Thyroid gland (tissue), 4 donors: ENCODE results near the gene CHCHD6. TPM values are rescaled to one million over a fixed set of nuclear protein-coding genes. Genes with fewer than 3 reads are reported as not detected.

ENCODE experiments used
- DNase-seq, 2 donors: peaks; one replicate each; pipeline ENCODE4 v3.0.0-alpha.2; 2019
- H3K27ac ChIP-seq, 3 donors: fragments of 200-600 bp; sonication (generic); 1 replicate in 2 of 3; 2 replicates in 1 of 3; pipeline ENCODE4 v1.5.1; 2016 to 2019; ENCODE audit warnings: mild to moderate bottlenecking in 1 of 3, moderate library complexity in 1 of 3
- H3K27me3 ChIP-seq: fragments of 200-600 bp; sonication (generic); one replicate; pipeline ENCODE4 v1.5.1; 2019
- H3K36me3 ChIP-seq, 2 donors: fragments of 200-600 bp; sonication (generic); one replicate each; pipeline ENCODE4 v1.5.1; 2016 to 2019
- H3K4me1 ChIP-seq, 2 donors: fragments of 200-600 bp; sonication (generic); one replicate each; pipeline ENCODE4 v1.5.1; 2017 to 2019
- H3K4me3 ChIP-seq, 3 donors: fragments of 200-600 bp; sonication (generic); replicated peaks in 1 of 3; 1 replicate in 2 of 3; 2 replicates in 1 of 3; pipeline ENCODE4 v1.5.1; 2016; ENCODE audit warnings: mild to moderate bottlenecking in 1 of 3
- H3K9me3 ChIP-seq: fragments of 200-600 bp; sonication (generic); one replicate; pipeline ENCODE4 v1.5.1; 2017
- CTCF ChIP-seq, 6 experiments: fragments of 200-600 bp in 3 of 6; fragments of 450-650 bp in 3 of 6; sonication (generic) in 3 of 6; IDR thresholded peaks; one replicate each; pipeline ENCODE4 v1.5.1; 2016 to 2019; ENCODE audit warnings: antibody characterized with exemption in 6 of 6, mild to moderate bottlenecking in 2 of 6, inconsistent platforms in 1 of 6, moderate library complexity in 1 of 6
- POLR2A ChIP-seq, 2 donors: fragments of 450-650 bp; IDR thresholded peaks; one replicate each; pipeline ENCODE4 v1.6.1; 2017; ENCODE audit warnings: antibody characterized with exemption in 2 of 2, mild to moderate bottlenecking in 2 of 2, moderate library complexity in 1 of 2
- WGBS, 2 donors: methylation state at CpG; one replicate each; pipeline ENCODE4 v1.1.5; 2017; 5-methylcytosine and 5-hydroxymethylcytosine counted together
- intact Hi-C: fragments of 100-400 bp; cut with DNase I; formaldehyde crosslinking; loops from one replicate; pipeline ENCODE4 v1.15.1; 2023
- total RNA-seq, 4 donors: library from RNA; depleted of rRNA; stranded (reverse); fragments of >200 nt; gene quantifications; one replicate each; pipeline ENCODE4 v1.2.3, GENCODE V29; 2016

CHCHD6 gene
- total RNA-seq, 4 donors from 2014 or later: 22.9 to 27.8 (median 24.4) TPM

- intact Hi-C loops: no loop called here
These were observed 147.3 kb downstream of the CHCHD6 start for GRCh38 chr3:126851382-126851781.

GRCh38 chr3:126851934-126852333 lies 147.9 kb downstream of the CHCHD6 start:
- Histone ChIP-seq H3K4me3 (no peak overlapping the region), H3K36me3 (no peaks in the 10 kb centered on the region), H3K9me3 (no peaks in the 10 kb centered on the region), H3K4me1 (peaks cover 12 to 19% of the 10 kb centered on the region in 2 donors), H3K27ac (no peak overlapping the region), H3K27me3 (no peaks in the 10 kb centered on the region)
- DNase-seq: peak in 1 of 2 donors; percentile 9
- 86 to 100% methylated on average over 3 to 6 of the region's 6 CpGs for WGBS, 2 donors
- TF ChIP-seq POLR2A (IDR thresholded peaks at IDR 0.05): no peak
- no peak for TF ChIP-seq CTCF (IDR thresholded peaks at IDR 0.05)
- intact Hi-C loops: no loop called here

More at GRCh38 chr3:126851382-126851781, 147.3 kb downstream of the CHCHD6 start:
- Histone ChIP-seq H3K9me3 (no peaks in the 10 kb centered on the region), H3K27me3 (no peaks in the 10 kb centered on the region), H3K36me3 (no peaks in the 10 kb centered on the region), H3K4me3 (no peak overlapping the region), H3K27ac (no peak overlapping the region), H3K4me1 (peaks cover 12 to 19% of the 10 kb centered on the region in 2 donors)
- peak in 1 of 2 donors; percentile 4 for DNase-seq
- TF ChIP-seq CTCF (IDR thresholded peaks at IDR 0.05): no peak
- no peak for TF ChIP-seq POLR2A (IDR thresholded peaks at IDR 0.05)
- WGBS, 2 donors: 94 to 96% methylated on average over 4 to 6 of the region's 6 CpGs

GRCh38 chr3:126852511-126852910 lies 148.5 kb downstream of the CHCHD6 start:
- peaks cover 12 to 19% of the 10 kb centered on the region in 2 donors for H3K4me1 ChIP-seq
- peak; percentile 55 to 70 for DNase-seq
- H3K9me3 ChIP-seq: no peaks in the 10 kb centered on the region
- no peaks in the 10 kb centered on the region for H3K27me3 ChIP-seq
- TF ChIP-seq CTCF (IDR thresholded peaks at IDR 0.05): no peak
- TF ChIP-seq POLR2A (IDR thresholded peaks at IDR 0.05): no peak
- H3K4me3 ChIP-seq: no peak overlapping the region
- intact Hi-C loops: no loop called here
- no peaks in the 10 kb centered on the region for H3K36me3 ChIP-seq
- H3K27ac ChIP-seq: no peak overlapping the region
- 43 to 56% methylated on average over 7 to 10 of the region's 10 CpGs for WGBS, 2 donors

- no peaks in the 10 kb centered on the region for H3K36me3 ChIP-seq
- intact Hi-C loops: no loop called here
- no peaks in the 10 kb centered on the region for H3K9me3 ChIP-seq
- H3K27ac ChIP-seq: no peak overlapping the region
- DNase-seq: no peak
- 83 to 92% methylated on average over 5 of the region's 5 CpGs for WGBS, 2 donors
- TF ChIP-seq CTCF (IDR thresholded peaks at IDR 0.05): no peak
- no peak for TF ChIP-seq POLR2A (IDR thresholded peaks at IDR 0.05)
- H3K27me3 ChIP-seq: no peaks in the 10 kb centered on the region
- no peak overlapping the region for H3K4me3 ChIP-seq
- H3K4me1 ChIP-seq: peaks cover 12 to 19% of the 10 kb centered on the region in 2 donors
These were observed 150.6 kb downstream of the CHCHD6 start for GRCh38 chr3:126854666-126855065.

- no peak overlapping the region for H3K4me3 ChIP-seq
- intact Hi-C loops: no loop called here
- no peaks in the 10 kb centered on the region for H3K36me3 ChIP-seq
- H3K4me1 ChIP-seq: peaks cover 10 to 17% of the 10 kb centered on the region in 2 donors
- 93 to 94% methylated on average over 3 of the region's 4 CpGs for WGBS, 2 donors
- no peak overlapping the region for H3K27ac ChIP-seq
- DNase-seq: no peak
- no peaks in the 10 kb centered on the region for H3K9me3 ChIP-seq
- H3K27me3 ChIP-seq: no peaks in the 10 kb centered on the region
- TF ChIP-seq POLR2A (IDR thresholded peaks at IDR 0.05) (no peak), CTCF (IDR thresholded peaks at IDR 0.05) (no peak)
These were observed 151.3 kb downstream of the CHCHD6 start for GRCh38 chr3:126855374-126855773.
